HepG2 (cell line): ENCODE results near the gene BRCA1. TPM values are rescaled to one million over a fixed set of nuclear protein-coding genes. Genes with fewer than 3 reads are reported as not detected.

ENCODE experiments used
- CBFB ChIP-seq: sonication (generic); formaldehyde crosslinking; IDR thresholded peaks from 2 replicates; pipeline ENCODE4 v1.4.0; 2020; ENCODE audit warnings: missing genetic modification reagents
- CBX5 ChIP-seq: sonication (generic); formaldehyde crosslinking; IDR thresholded peaks from 2 replicates; pipeline ENCODE4 v1.4.0; 2020; ENCODE audit warnings: missing genetic modification reagents, borderline replicate concordance
- CC2D1A ChIP-seq: sonication (generic); formaldehyde crosslinking; IDR thresholded peaks from 2 replicates; pipeline ENCODE4 v1.8.1; 2023; ENCODE audit warnings: mild to moderate bottlenecking, missing genetic modification reagents
- CEBPG ChIP-seq: IDR thresholded peaks from 2 replicates; pipeline ENCODE4 v1.6.1; 2016
- CTCF ChIP-seq: sonication (generic); formaldehyde crosslinking; IDR thresholded peaks from 2 replicates; pipeline ENCODE4 v1.5.0; 2020; ENCODE audit warnings: mild to moderate bottlenecking, missing genetic modification reagents, moderate library complexity
- DMAP1 ChIP-seq: IDR thresholded peaks from 2 replicates; pipeline ENCODE4 v1.6.1; 2016
- FOXM1 ChIP-seq: sonication (generic); formaldehyde crosslinking; IDR thresholded peaks from 2 replicates; pipeline ENCODE4 v1.5.0; 2020; ENCODE audit warnings: missing genetic modification reagents
- HOXA5 ChIP-seq: sonication (generic); formaldehyde crosslinking; IDR thresholded peaks from 2 replicates; pipeline ENCODE4 v1.4.0; 2020; ENCODE audit warnings: missing genetic modification reagents
- KDM5A ChIP-seq: fragments of 200-600 bp; sonication (generic); IDR thresholded peaks from 2 replicates; pipeline ENCODE4 v1.7.0; 2018; ENCODE audit warnings: antibody characterized with exemption, mild to moderate bottlenecking, low read length, borderline replicate concordance
- MTA1 ChIP-seq: sonication (generic); formaldehyde crosslinking; IDR thresholded peaks from 2 replicates; pipeline ENCODE4 v1.4.0; 2020; ENCODE audit warnings: missing genetic modification reagents, mild to moderate bottlenecking, borderline replicate concordance
- RFX5 ChIP-seq: IDR thresholded peaks from 2 replicates; pipeline ENCODE4 v1.6.1; 2011; ENCODE audit warnings: low read depth, low read length, improper control_type of control experiment
- SRSF1 ChIP-seq: fragments of 200-400 bp; formaldehyde crosslinking; optimal IDR thresholded peaks from 2 replicates; pipeline ENCODE3; 2017; ENCODE audit warnings: mild to moderate bottlenecking, low read depth, low read length, moderate library complexity
- ZBTB34 ChIP-seq: sonication (generic); formaldehyde crosslinking; IDR thresholded peaks from 2 replicates; pipeline ENCODE4 v1.8.0; 2022; ENCODE audit warnings: mild to moderate bottlenecking, missing genetic modification reagents
- ZBTB42 ChIP-seq: sonication (generic); formaldehyde crosslinking; IDR thresholded peaks from 2 replicates; pipeline ENCODE4 v1.5.0; 2020; ENCODE audit warnings: mild to moderate bottlenecking, missing genetic modification reagents
- ZFP62 ChIP-seq: sonication (generic); formaldehyde crosslinking; IDR thresholded peaks from 2 replicates; pipeline ENCODE4 v1.4.0; 2020; ENCODE audit warnings: missing genetic modification reagents
- ZHX1 ChIP-seq: sonication (generic); formaldehyde crosslinking; IDR thresholded peaks from 2 replicates; pipeline ENCODE4 v1.8.1; 2022; ENCODE audit warnings: low read depth, mild to moderate bottlenecking, missing genetic modification reagents
- ZNF496 ChIP-seq: sonication (generic); formaldehyde crosslinking; IDR thresholded peaks from 2 replicates; pipeline ENCODE4 v1.8.1; 2023; ENCODE audit warnings: mild to moderate bottlenecking, moderate library complexity, missing genetic modification reagents; ENCODE audit not compliant: insufficient replicate concordance
- ZNF572 ChIP-seq: sonication (generic); formaldehyde crosslinking; IDR thresholded peaks from 2 replicates; pipeline ENCODE4 v1.5.1; 2020; ENCODE audit warnings: mild to moderate bottlenecking, missing genetic modification reagents
- ZNF775 ChIP-seq: sonication (generic); formaldehyde crosslinking; IDR thresholded peaks from 2 replicates; pipeline ENCODE4 v1.4.0; 2020; ENCODE audit warnings: missing genetic modification reagents, mild to moderate bottlenecking, moderate library complexity, borderline replicate concordance
- polyA plus RNA-seq, 8 experiments: library from polyadenylated mRNA; depleted of rRNA in 3 of 8; stranded (reverse) in 7 of 8; unstranded in 1 of 8; fragments of >200 nt; fragmentation: Illumina TruSeq in 4 of 8; extraction: Trizol in 4 of 8; gene quantifications; 2 replicates each; pipeline versions ENCODE4 v1.2.1 to v1.2.3, GENCODE V29; 2011 to 2016; ENCODE audit warnings: low read depth in 4 of 8, missing spikeins in 1 of 8, mixed read lengths in 1 of 8; ENCODE audit not compliant: insufficient read depth in 1 of 8
- total RNA-seq, 5 experiments: library from RNA; depleted of rRNA; stranded (reverse); fragments of >200 nt; fragmentation: Illumina TruSeq; extraction: Trizol; gene quantifications; 2 replicates each; pipeline ENCODE4 v1.2.3, GENCODE V29; 2016; ENCODE audit warnings: low read depth in 1 of 5
- TF ChIP-seq, protein P1 (sequence below): sonication (generic); formaldehyde crosslinking; IDR thresholded peaks from 2 replicates; pipeline ENCODE4 v1.5.0; 2020; ENCODE audit warnings: mild to moderate bottlenecking, missing genetic modification reagents, borderline replicate concordance
- TF ChIP-seq, protein P2 (sequence below): IDR thresholded peaks from 2 replicates; pipeline ENCODE4 v1.6.1; 2012; ENCODE audit warnings: inconsistent platforms

Gene BRCA1
- total and polyA plus RNA-seq, 2 of the 13 experiments (the other 11 are each of a cell fraction or from before 2014, with no cell fraction given) = 13.3 to 37.5 TPM

GRCh38 chr17:43024407-43025289 is 100.5 kb downstream of the BRCA1 start, which contains the start of gene RND2 (continued):
- TF ChIP-seq HOXA5 (CRISPR knock-in tag) (0 out of 2 replicates have a peak, but pooled peaks have one; percentile 49), ZHX1 (CRISPR knock-in tag) (peak; percentile 90), CC2D1A (CRISPR knock-in tag) (no peak), ZFP62 (CRISPR knock-in tag) (no peak), ZNF496 (CRISPR knock-in tag) (no peak), FOXM1 (no peak), RFX5 (peak; percentile 75), CEBPG (CRISPR knock-in tag) (0 out of 2 replicates have a peak, but pooled peaks have one; percentile 54), KDM5A (no peak), DMAP1 (CRISPR knock-in tag) (peak; percentile 65; the same call in 1 of the 2 replicates), CTCF (CRISPR knock-in tag) (peak; percentile 96), ZNF775 (CRISPR knock-in tag) (no peak), CBX5 (CRISPR knock-in tag) (peak; percentile 82), MTA1 (0 out of 2 replicates have a peak, but pooled peaks have one; percentile 49), ZNF572 (CRISPR knock-in tag) (0 out of 2 replicates have a peak, but pooled peaks have one; percentile 65), CBFB (peak; percentile 55), ZBTB42 (peak; percentile 59; the same call in 1 of the 2 replicates), ZBTB34 (CRISPR knock-in tag) (0 out of 2 replicates have a peak, but pooled peaks have one; percentile 16), SRSF1 (no peak)
- TF ChIP-seq, protein P1, sequence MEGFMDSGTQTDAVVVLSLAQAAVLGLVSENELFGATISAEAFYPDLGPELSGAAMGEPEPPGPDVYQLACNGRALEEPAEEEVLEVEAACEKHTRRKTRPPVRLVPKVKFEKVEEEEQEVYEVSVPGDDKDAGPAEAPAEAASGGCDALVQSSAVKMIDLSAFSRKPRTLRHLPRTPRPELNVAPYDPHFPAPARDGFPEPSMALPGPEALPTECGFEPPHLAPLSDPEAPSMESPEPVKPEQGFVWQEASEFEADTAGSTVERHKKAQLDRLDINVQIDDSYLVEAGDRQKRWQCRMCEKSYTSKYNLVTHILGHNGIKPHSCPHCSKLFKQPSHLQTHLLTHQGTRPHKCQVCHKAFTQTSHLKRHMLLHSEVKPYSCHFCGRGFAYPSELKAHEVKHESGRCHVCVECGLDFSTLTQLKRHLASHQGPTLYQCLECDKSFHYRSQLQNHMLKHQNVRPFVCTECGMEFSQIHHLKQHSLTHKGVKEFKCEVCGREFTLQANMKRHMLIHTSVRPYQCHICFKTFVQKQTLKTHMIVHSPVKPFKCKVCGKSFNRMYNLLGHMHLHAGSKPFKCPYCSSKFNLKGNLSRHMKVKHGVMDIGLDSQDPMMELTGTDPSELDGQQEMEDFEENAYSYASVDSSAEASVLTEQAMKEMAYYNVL (CRISPR knock-in tag) = no peak
- TF ChIP-seq, protein P2, sequence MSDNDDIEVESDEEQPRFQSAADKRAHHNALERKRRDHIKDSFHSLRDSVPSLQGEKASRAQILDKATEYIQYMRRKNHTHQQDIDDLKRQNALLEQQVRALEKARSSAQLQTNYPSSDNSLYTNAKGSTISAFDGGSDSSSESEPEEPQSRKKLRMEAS = peak; percentile 64; the same call in 1 of the 2 replicates
